H1 (cell line): ENCODE measurements around the gene ASIC2. TPM values are rescaled to one million over a fixed set of nuclear protein-coding genes. Genes with fewer than 3 reads are reported as not detected.

ENCODE experiments used
- CTCF ChIA-PET: fragments of 300-600 bp; sonication (Branson Sonifier 250); formaldehyde crosslinking; loops from one replicate; lab custom pipeline; 2021; ENCODE audit not compliant: partially characterized antibody; lab: Charles Lee
- POLR2A ChIA-PET: fragments of 300-600 bp; sonication (Branson Sonifier 250); formaldehyde crosslinking; loops from one replicate; lab custom pipeline; 2021; ENCODE audit warnings: inconsistent platforms; ENCODE audit not compliant: partially characterized antibody; lab: Charles Lee
- DNase-seq, 2 experiments: peaks; one replicate each; pipeline versions ENCODE4 v3.0.0 to v3.0.0-alpha.2; 2010 to 2022; ENCODE audit warnings: low spot score in 2 of 2, low read depth in 1 of 2, mixed read lengths in 1 of 2
- FAIRE-seq: peaks from 2 replicates; lab custom pipeline; 2011; peaks lifted over from hg19 to GRCh38; lab: Jason Lieb, UNC
- H2AFZ ChIP-seq: 2 replicates; pipeline ENCODE4 v1.8.1; 2012; ENCODE audit warnings: low read length, inconsistent platforms
- H2AK5ac ChIP-seq: 2 replicates; pipeline ENCODE4 v1.6.1; 2013; ENCODE audit warnings: low read depth, low read length
- H2BK120ac ChIP-seq: replicated peaks from 2 replicates; pipeline ENCODE3; 2013; ENCODE audit warnings: low read depth, low read length, inconsistent platforms
- H2BK12ac ChIP-seq: 2 replicates; pipeline ENCODE4 v1.6.1; 2013; ENCODE audit warnings: low read depth, low read length
- H2BK15ac ChIP-seq: 2 replicates; pipeline ENCODE4 v1.6.1; 2013; ENCODE audit warnings: low read length
- H2BK20ac ChIP-seq: 2 replicates; pipeline ENCODE4 v1.6.1; 2013; ENCODE audit warnings: low read length
- H2BK5ac ChIP-seq: 2 replicates; pipeline ENCODE4 v1.6.1; 2013; ENCODE audit warnings: low read depth, low read length
- H3K14ac ChIP-seq: 2 replicates; pipeline ENCODE4 v1.6.1; 2013; ENCODE audit warnings: inconsistent platforms; ENCODE audit not compliant: insufficient read length
- H3K18ac ChIP-seq: 2 replicates; pipeline ENCODE4 v1.6.1; 2013; ENCODE audit warnings: low read length; ENCODE audit errors: extremely low read depth
- H3K23ac ChIP-seq: 2 replicates; pipeline ENCODE4 v1.6.1; 2013; ENCODE audit warnings: inconsistent platforms; ENCODE audit not compliant: insufficient read length
- H3K23me2 ChIP-seq: 2 replicates; pipeline ENCODE4 v1.6.1; 2013; ENCODE audit warnings: low read depth, low read length
- H3K27ac ChIP-seq: 2 replicates; pipeline ENCODE4 v1.6.1; 2011; ENCODE audit warnings: low read depth, low read length, inconsistent platforms
- H3K27me3 ChIP-seq, 4 experiments: replicated peaks in 1 of 4; 1 replicate in 1 of 4; 2 replicates in 3 of 4; pipeline versions ENCODE4 v1.6.1 to v1.8.1; 2011 to 2013; ENCODE audit warnings: low read length in 3 of 4, mild to moderate bottlenecking in 3 of 4, inconsistent platforms in 2 of 4, mixed read lengths in 2 of 4, moderate library complexity in 1 of 4; ENCODE audit not compliant: control insufficient read depth in 3 of 4, insufficient read depth in 3 of 4; ENCODE audit errors: extremely low read depth in 1 of 4
- H3K36me3 ChIP-seq, 4 experiments: 2 replicates each; pipeline versions ENCODE4 v1.6.1 to v1.8.1; 2011 to 2013; ENCODE audit warnings: mild to moderate bottlenecking in 4 of 4, low read length in 3 of 4, moderate library complexity in 2 of 4, control low read depth in 1 of 4, inconsistent platforms in 1 of 4; ENCODE audit not compliant: insufficient read depth in 4 of 4, control insufficient read depth in 2 of 4
- H3K4ac ChIP-seq: replicated peaks from 2 replicates; pipeline ENCODE3; 2013; ENCODE audit warnings: low read length, low read depth, mixed read lengths, inconsistent platforms; ENCODE audit not compliant: insufficient read length
- H3K4me1 ChIP-seq, 4 experiments: replicated peaks in 1 of 4; 1 replicate in 1 of 4; 2 replicates in 3 of 4; pipeline versions ENCODE4 v1.6.1 to v1.8.1; 2011 to 2013; ENCODE audit warnings: low read length in 3 of 4, inconsistent platforms in 2 of 4, mixed read lengths in 1 of 4; ENCODE audit not compliant: insufficient read depth in 4 of 4, control insufficient read depth in 3 of 4
- H3K4me2 ChIP-seq, 2 experiments: 2 replicates each; pipeline versions ENCODE4 v1.6.1 to v1.8.1; 2011 to 2013; ENCODE audit warnings: low read depth in 2 of 2, low read length in 2 of 2, control low read depth in 1 of 2, inconsistent platforms in 1 of 2, mild to moderate bottlenecking in 1 of 2; ENCODE audit not compliant: insufficient read depth in 1 of 2
- H3K4me3 ChIP-seq, 4 experiments: fragments of 200-600, 300-600 bp in 1 of 4; sonication (generic), shearing (Covaris generic), sonication (Bioruptor Twin) in 1 of 4; 2 replicates each; pipeline versions ENCODE4 v1.5.1 to v1.8.1; 2011 to 2016; ENCODE audit warnings: low read length in 4 of 4, low read depth in 3 of 4, control low read depth in 2 of 4, inconsistent platforms in 2 of 4, mild to moderate bottlenecking in 2 of 4, mixed read lengths in 1 of 4, moderate library complexity in 1 of 4; ENCODE audit not compliant: insufficient read depth in 2 of 4; ENCODE audit errors: extremely low read depth in 1 of 4
- H3K56ac ChIP-seq: replicated peaks from 2 replicates; pipeline ENCODE3; 2013; ENCODE audit warnings: low read depth, mild to moderate bottlenecking, mixed read lengths, low read length, inconsistent platforms; ENCODE audit not compliant: insufficient read length
- H3K79me1 ChIP-seq: 2 replicates; pipeline ENCODE4 v1.6.1; 2013; ENCODE audit warnings: low read depth, low read length, control low read depth
- H3K79me2 ChIP-seq, 2 experiments: 2 replicates each; pipeline versions ENCODE4 v1.6.1 to v1.8.1; 2012 to 2013; ENCODE audit warnings: low read length in 2 of 2, mild to moderate bottlenecking in 2 of 2, inconsistent platforms in 1 of 2; ENCODE audit not compliant: insufficient read depth in 2 of 2, control insufficient read depth in 1 of 2
- H3K9ac ChIP-seq, 4 experiments: replicated peaks in 1 of 4; 1 replicate in 1 of 4; 2 replicates in 3 of 4; pipeline versions ENCODE4 v1.6.1 to v1.8.1; 2011 to 2013; ENCODE audit warnings: low read depth in 3 of 4, low read length in 3 of 4, control low read depth in 2 of 4, mild to moderate bottlenecking in 2 of 4, moderate library complexity in 2 of 4, inconsistent platforms in 1 of 4; ENCODE audit errors: extremely low read depth in 1 of 4
- H3K9me3 ChIP-seq, 2 experiments: 2 replicates each; pipeline versions ENCODE4 v1.6.1 to v1.8.1; 2012 to 2013; ENCODE audit warnings: mild to moderate bottlenecking in 2 of 2, moderate library complexity in 2 of 2, control low read depth in 1 of 2, inconsistent platforms in 1 of 2, low read depth in 1 of 2, low read length in 1 of 2, mixed read lengths in 1 of 2; ENCODE audit not compliant: insufficient read depth in 2 of 2
- H4K20me1 ChIP-seq, 2 experiments: replicated peaks in 1 of 2; 2 replicates each; pipeline versions ENCODE3 to v1.8.1; 2011 to 2013; ENCODE audit warnings: inconsistent platforms in 2 of 2, low read length in 2 of 2, mild to moderate bottlenecking in 1 of 2; ENCODE audit not compliant: insufficient read depth in 2 of 2, control insufficient read depth in 1 of 2
- H4K5ac ChIP-seq: 2 replicates; pipeline ENCODE4 v1.6.1; 2013; ENCODE audit warnings: low read length, low read depth, mixed read lengths, inconsistent platforms; ENCODE audit not compliant: insufficient read length
- H4K8ac ChIP-seq: 2 replicates; pipeline ENCODE4 v1.8.0; 2013; ENCODE audit warnings: mild to moderate bottlenecking, moderate library complexity, low read length, inconsistent platforms; ENCODE audit not compliant: insufficient read depth; ENCODE audit errors: extremely low read depth
- H4K91ac ChIP-seq: replicated peaks from 2 replicates; pipeline ENCODE3; 2013; ENCODE audit warnings: low read length, mixed read lengths, inconsistent platforms; ENCODE audit not compliant: insufficient read length
- CBX5 ChIP-seq: fragments of 300-800, 300-1000 bp; sonication (generic); IDR thresholded peaks from 2 replicates; pipeline ENCODE4 v1.7.1; 2016; ENCODE audit warnings: antibody characterized with exemption, low read length, low read depth
- CTBP2 ChIP-seq: IDR thresholded peaks from 2 replicates; pipeline ENCODE4 v1.7.0; 2011; ENCODE audit warnings: borderline replicate concordance, mild to moderate bottlenecking, moderate library complexity, mixed read lengths, low read length; ENCODE audit not compliant: insufficient read depth, insufficient read length
- EGR1 ChIP-seq: IDR thresholded peaks from 2 replicates; pipeline ENCODE4 v1.6.1; 2011; ENCODE audit warnings: low read depth, low read length, borderline replicate concordance
- FOSL1 ChIP-seq: IDR thresholded peaks from 2 replicates; pipeline ENCODE4 v1.6.1; 2011; ENCODE audit warnings: mild to moderate bottlenecking, low read depth, low read length, moderate library complexity; ENCODE audit not compliant: insufficient read depth
- GTF2F1 ChIP-seq: IDR thresholded peaks from 2 replicates; pipeline ENCODE4 v1.6.1; 2012; ENCODE audit warnings: low read depth, low read length, improper control_type of control experiment, borderline replicate concordance
- KDM4A ChIP-seq: IDR thresholded peaks from one replicate; pipeline ENCODE4 v1.7.1; 2012; ENCODE audit warnings: low read depth, mild to moderate bottlenecking, moderate library complexity, low read length, inconsistent platforms; ENCODE audit not compliant: severe bottlenecking
- KDM5A ChIP-seq: fragments of 200-600 bp; IDR thresholded peaks from 2 replicates; pipeline ENCODE4 v1.7.1; 2012; ENCODE audit warnings: mild to moderate bottlenecking, low read length, inconsistent platforms, mixed read lengths
- RAD21 ChIP-seq, 2 experiments: IDR thresholded peaks in 1 of 2; conservative IDR thresholded peaks in 1 of 2; 2 replicates each; pipeline ENCODE4 v1.6.1; 2011; ENCODE audit warnings: low read depth in 2 of 2, low read length in 2 of 2, improper control_type of control experiment in 1 of 2, inconsistent platforms in 1 of 2, mild to moderate bottlenecking in 1 of 2, moderate library complexity in 1 of 2
- RNF2 ChIP-seq: fragments of 200-900, 300-1000 bp; sonication (generic); IDR thresholded peaks from 2 replicates; pipeline ENCODE4 v1.7.1; 2016; ENCODE audit warnings: borderline replicate concordance, low read depth, mild to moderate bottlenecking, antibody characterized with exemption, low read length; ENCODE audit not compliant: poor library complexity, severe bottlenecking; ENCODE audit errors: missing control alignments
- RXRA ChIP-seq: IDR thresholded peaks from 2 replicates; pipeline ENCODE4 v1.6.1; 2011; ENCODE audit warnings: low read depth, mild to moderate bottlenecking, low read length, moderate library complexity; ENCODE audit not compliant: insufficient read depth
- SIN3A ChIP-seq, 2 experiments: IDR thresholded peaks in 1 of 2; conservative IDR thresholded peaks in 1 of 2; 2 replicates each; pipeline ENCODE4 v1.6.1; 2011 to 2012; ENCODE audit warnings: low read length in 2 of 2, improper control_type of control experiment in 1 of 2, low read depth in 1 of 2, mild to moderate bottlenecking in 1 of 2
- SIRT6 ChIP-seq: IDR thresholded peaks from one replicate; pipeline ENCODE4 v1.7.1; 2012; ENCODE audit warnings: low read length, inconsistent platforms
- TAF1 ChIP-seq: IDR thresholded peaks from 2 replicates; pipeline ENCODE4 v1.6.1; 2011; ENCODE audit warnings: mild to moderate bottlenecking, low read depth, low read length
- WGBS, 2 experiments: shearing (Covaris generic) in 1 of 2; methylation state at CpG; one replicate each; pipeline versions ENCODE4 v1.1.6 to v1.1.7; 2013 to 2015; ENCODE audit warnings: low lambda C conversion rate in 2 of 2, mixed read lengths in 2 of 2, inconsistent platforms in 1 of 2, low coverage in 1 of 2, missing lambda C conversion rate in 1 of 2; ENCODE audit not compliant: insufficient replicate concordance in 2 of 2, insufficient coverage in 1 of 2, insufficient read length in 1 of 2; ENCODE audit errors: extremely low coverage in 1 of 2, missing lambda C conversion rate in 1 of 2; 5-methylcytosine and 5-hydroxymethylcytosine counted together
- polyA plus RNA-seq, 7 experiments: library from polyadenylated mRNA; depleted of rRNA in 3 of 7; stranded (reverse) in 5 of 7; unstranded in 2 of 7; fragments of >200 nt in 5 of 7; fragments of 200-250 nt in 2 of 7; gene quantifications; 1 replicate in 5 of 7; 2 replicates in 1 of 7; 4 replicates in 1 of 7; pipeline versions ENCODE4 v1.2.1 to v1.2.3, GENCODE V29; 2011 to 2013; ENCODE audit warnings: missing spikeins in 2 of 7, mixed read lengths in 2 of 7
- total RNA-seq: library from RNA; stranded (reverse); fragmentation: NEBNext Ultra II Directional; extraction: Animal tissue kit (Norgen Biotek cat#: 25700); gene quantifications from 2 replicates; pipeline ENCODE4 v1.2.1, GENCODE V29; 2021

The ASIC2 gene
- total and polyA plus RNA-seq, 2 of the 8 experiments (the other 6 are each of a cell fraction or from before 2014, with no cell fraction given) = 0.86 to 1.2 TPM

GRCh38 chr17:33220036-33220435, 73.1 kb downstream of the ASIC2 start:
- H3K9me3 ChIP-seq = no peaks in the 10 kb centered on the region
- 90% methylated on average over 3 of the region's 3 CpGs; no CpG with 5 or more reads in 1 of the 2 experiments for WGBS, 2 experiments
- H3K79me1 ChIP-seq = no peaks in the 10 kb centered on the region
- CTCF ChIA-PET = interaction anchor here (1.6 to 1.9 kb wide), 2 partner anchors 9 to 19 kb away, joined by 3 to 6 read pairs; no protein-coding TSS in a partner anchor
- H3K4me1 ChIP-seq = no peaks in the 10 kb centered on the region
- H4K8ac ChIP-seq = no peak overlapping the region
- H4K5ac ChIP-seq = no peak overlapping the region
- no peak overlapping the region for H3K14ac ChIP-seq
- H3K4ac ChIP-seq = no peak overlapping the region
- no peak overlapping the region for H2BK120ac ChIP-seq
- H2BK5ac ChIP-seq = no peak overlapping the region
- no peak overlapping the region for H2BK15ac ChIP-seq
- H3K4me2 ChIP-seq = no peak overlapping the region
- no peak overlapping the region for H2AFZ ChIP-seq
- H3K23me2 ChIP-seq = no peaks in the 10 kb centered on the region
- no peak overlapping the region for H2BK12ac ChIP-seq
- no peak overlapping the region for H3K9ac ChIP-seq
- H3K18ac ChIP-seq = no peak overlapping the region
- no peak overlapping the region for H2BK20ac ChIP-seq
- POLR2A ChIA-PET = no interaction called here
- no peaks in the 10 kb centered on the region for H3K79me2 ChIP-seq
- H3K56ac ChIP-seq = no peak overlapping the region
- H4K20me1 ChIP-seq = no peaks in the 10 kb centered on the region
- H3K27me3 ChIP-seq = 0 out of 7 replicates have a peak, but pooled peaks cover 0 to 2% (median under 1%) of the 10 kb centered on the region in 4 experiments
- H3K36me3 ChIP-seq = no peaks in the 10 kb centered on the region
- H3K23ac ChIP-seq = no peak overlapping the region
- no peak overlapping the region for H2AK5ac ChIP-seq
- FAIRE-seq = no peak
- no peak overlapping the region for H4K91ac ChIP-seq
- no peak overlapping the region for H3K27ac ChIP-seq
- DNase-seq = no peak
- H3K4me3 ChIP-seq = no peak overlapping the region
- no peak for TF ChIP-seq CTBP2
- no peak for TF ChIP-seq TAF1
- TF ChIP-seq SIN3A (conservative IDR thresholded peaks at IDR 0.05 in 1 of 2, IDR thresholded peaks at IDR 0.05 in 1 of 2; ENCODE audit: low read depth in 1 of 2, low read length in 2 of 2) = no peak
- no peak for TF ChIP-seq GTF2F1
- no peak for TF ChIP-seq RAD21 (IDR thresholded peaks at IDR 0.05 in 1 of 2, conservative IDR thresholded peaks at IDR 0.05 in 1 of 2; ENCODE audit: low read depth in 2 of 2, low read length in 2 of 2)
- no peak for TF ChIP-seq KDM5A
- TF ChIP-seq EGR1 = no peak
- TF ChIP-seq RNF2 = no peak
- TF ChIP-seq RXRA = no peak
- TF ChIP-seq KDM4A = no peak
- TF ChIP-seq CBX5 = no peak
- TF ChIP-seq SIRT6 = no peak
- no peak for TF ChIP-seq FOSL1
